Activated CD4-positive, CD25-positive, alpha-beta regulatory T cell treated with anti-CD3 and anti-CD28 coated beads, Interleukin-2, amount 50 U/mL, for 72 hours (primary cell): Measurements from ENCODE around the gene BLCAP.
"Not testable (repeated sequence)": the region's sequence is repeated elsewhere in the genome, so short reads cannot be mapped to it uniquely, and the experiment has no call there.

Experiments used
- DNase-seq: peaks from one replicate; pipeline ENCODE4 v3.0.0; 2021

Gene BLCAP

DNA sequence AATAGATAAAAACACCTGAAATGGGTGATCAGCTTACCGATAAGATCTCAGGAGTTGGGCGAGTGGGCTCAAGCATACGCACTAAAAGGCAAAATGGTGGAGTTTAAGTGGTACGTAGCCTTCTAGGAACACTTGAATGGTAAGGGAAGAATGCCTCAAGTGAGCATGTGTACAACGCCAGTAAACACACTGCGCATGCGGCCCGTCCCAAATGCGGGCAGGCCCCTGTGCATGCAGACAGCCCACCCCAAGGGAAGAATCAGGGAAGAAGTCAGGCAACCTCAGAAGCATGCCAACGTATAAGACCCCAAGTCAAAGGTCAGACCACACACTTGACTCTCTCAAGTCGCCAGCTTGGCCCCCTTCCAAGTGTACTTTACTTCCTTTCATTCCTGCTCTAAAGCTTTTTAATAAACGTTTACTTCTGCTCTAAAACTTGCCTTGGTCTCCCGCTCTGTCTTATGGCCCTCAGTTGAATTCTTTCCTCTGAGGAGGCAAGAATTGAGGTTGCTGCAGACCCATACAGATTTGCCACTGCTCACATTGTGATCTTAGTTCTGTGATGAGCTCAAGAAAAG is 27.1 kb upstream of the BLCAP start:
- DNase-seq, result not testable (repeated sequence)

DNA sequence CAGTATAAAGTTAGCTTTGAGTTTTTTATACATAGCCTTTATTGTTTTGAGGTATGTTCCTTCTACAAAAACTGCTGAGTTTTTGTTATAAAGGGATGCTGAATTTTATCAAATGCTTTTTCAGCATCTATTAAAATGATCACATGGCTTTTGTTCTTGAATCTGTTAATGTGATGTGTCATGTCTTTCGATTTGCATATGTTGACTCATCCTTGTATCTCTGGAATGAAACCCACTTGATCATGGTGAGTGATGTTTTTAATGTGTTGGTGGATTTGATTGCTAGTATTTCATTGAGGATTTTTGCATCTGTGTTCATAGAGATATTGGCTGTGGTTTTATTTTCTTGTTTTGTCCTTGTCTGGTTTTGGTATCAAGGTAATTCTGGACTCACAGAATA is 24.7 kb upstream of the BLCAP start:
- no peak for DNase-seq

DNA sequence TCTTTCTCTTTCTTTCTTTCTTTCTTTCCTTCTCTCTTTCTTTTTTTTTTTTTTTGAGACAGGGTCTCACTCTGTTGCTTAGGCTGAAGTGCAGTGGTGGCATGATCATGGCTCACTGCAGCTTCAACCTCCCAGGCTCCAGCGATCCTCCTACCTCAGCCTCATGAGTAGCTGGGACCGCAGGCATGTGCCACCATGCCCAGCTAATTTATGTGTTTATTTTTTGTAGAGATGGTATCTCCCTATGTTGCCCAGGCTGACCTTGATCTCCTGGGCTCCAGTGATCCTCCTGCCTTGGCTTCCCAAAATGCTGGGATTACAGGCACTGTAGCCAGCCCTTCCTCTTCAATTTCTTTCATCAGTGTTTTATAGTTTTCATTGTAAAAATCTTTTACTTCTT is 24.0 kb upstream of the BLCAP start:
- DNase-seq, result not testable (repeated sequence)

DNA sequence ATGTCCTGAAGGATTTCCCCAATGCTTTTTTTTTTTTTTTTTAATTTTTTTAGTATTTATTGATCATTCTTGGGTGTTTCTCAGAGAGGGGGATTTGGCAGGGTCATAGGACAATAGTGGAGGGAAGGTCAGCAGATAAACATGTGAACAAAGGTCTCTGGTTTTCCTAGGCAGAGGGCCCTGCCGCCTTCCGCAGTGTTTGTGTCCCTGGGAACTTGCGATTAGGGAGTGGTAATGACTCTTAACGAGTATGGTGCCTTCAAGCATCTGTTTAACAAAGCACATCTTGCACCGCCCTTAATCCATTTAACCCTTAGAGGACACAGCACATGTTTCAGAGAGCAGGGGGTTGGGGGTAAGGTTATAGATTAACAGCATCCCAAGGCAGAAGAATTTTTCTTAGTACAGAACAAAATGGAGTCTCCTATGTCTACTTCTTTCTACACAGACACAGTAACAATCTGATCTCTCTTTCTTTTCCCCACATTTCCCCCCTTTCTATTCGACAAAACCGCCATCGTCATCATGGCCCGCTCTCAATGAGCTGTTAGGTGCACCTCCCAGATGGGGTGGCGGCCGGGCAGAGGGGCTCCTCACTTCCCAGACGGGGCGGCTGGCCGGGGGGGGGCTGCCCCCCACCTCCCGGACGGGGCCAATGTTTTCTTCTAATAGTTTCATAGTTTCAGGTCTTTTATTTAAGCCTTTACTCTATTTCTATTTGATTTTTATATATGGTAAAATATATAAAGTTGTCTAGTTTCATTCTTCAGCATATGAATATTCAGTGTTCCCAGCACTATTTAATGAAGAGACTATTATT is 22.6 kb upstream of the BLCAP start:
- not testable (repeated sequence) for DNase-seq

DNA sequence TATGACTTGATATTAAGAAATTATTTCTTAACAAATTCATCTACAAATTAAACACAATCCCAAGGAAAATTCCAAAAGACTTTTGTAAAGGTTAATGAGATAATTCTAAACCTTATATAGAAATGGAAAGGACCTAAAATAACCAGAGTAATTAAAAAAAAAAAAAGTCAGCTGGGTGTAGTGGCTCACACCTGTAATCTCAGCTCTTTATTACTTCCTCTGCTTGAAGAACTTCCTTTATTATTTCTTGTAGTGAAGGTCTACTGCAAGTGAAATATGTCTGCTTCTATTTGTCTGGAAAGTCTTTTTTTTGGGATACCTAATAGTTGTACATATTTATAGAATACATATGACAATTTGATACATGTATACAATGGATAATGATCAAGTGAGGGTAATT is 20.2 kb upstream of the BLCAP start:
- DNase-seq, result no peak

DNA sequence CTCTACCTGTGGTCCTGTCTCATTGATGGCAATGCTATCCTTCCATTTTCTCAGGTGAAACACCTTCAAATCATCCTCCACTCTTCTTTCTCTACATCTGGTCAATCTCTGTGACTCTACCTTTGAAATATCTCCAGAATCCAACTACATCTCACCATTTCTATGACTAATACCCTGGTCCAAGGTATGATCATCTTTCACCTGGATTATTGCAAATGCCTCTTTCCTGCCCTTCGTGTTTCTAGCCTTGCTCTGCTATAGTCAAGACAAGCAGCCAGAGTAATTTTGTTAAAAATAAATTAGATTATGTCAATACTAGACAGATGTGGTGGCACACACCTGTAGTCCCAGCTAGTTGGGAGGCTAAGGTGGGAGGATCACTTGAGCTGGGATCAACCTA is 17.8 kb upstream of the BLCAP start:
- no peak for DNase-seq

DNA sequence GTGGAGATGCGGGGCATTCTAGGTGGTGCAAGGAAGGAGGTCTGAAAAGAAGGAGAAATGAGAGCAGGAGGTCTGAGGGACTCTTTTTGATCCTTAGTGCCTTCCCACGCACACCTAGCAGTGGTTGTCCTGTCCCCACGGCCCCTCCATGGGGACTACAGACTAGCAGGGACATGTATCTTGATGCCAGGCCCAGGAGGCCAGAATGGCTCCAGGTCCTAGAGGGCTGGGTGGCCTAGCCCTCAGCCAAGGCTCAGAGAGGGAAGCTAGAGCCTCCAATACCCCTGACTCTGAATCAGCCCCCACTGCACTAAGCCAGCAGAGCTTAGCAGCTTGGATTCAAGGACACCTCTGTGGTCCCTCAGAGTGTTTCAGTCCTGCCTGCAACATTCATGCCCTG is 16.7 kb upstream of the BLCAP start:
- DNase-seq, result no peak

DNA sequence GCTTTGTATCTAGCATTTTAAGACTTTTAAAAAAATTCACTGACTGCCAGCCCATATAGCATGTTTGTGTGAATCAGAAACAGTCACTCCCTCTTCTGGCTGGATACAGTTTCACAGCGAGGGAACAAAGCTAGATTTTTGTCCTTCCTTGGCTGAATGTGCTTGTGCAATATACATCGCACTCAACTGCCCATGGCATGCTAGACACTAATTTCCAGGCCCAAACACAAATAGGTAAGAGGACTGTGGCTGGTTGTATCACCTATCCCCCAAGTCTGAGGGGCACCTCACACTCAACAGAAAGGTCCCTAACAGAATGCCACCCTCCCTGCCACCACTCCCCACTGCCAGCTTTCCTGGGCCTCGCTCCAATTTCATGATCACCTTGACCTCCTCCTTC is 16.2 kb upstream of the BLCAP start:
- no peak for DNase-seq

DNA sequence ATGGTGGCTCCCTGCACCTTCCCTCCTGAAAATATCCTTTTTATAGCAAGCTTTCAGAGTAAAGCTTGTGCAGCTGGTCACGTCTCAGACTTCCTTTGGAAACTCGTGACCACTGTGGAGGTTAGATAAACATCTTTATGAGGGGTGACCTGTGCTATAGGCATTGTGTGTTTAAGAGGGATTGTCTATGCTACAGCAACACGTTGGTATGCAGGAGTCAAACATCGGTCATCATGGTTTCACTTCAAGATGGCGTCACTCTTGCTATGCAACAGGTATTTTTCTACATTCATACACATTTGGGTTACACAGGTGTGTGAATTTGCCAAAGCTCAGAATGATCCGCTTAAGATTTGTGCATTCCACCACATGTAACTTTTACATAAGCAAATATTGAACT is 14.6 kb upstream of the BLCAP start:
- no peak for DNase-seq

DNA sequence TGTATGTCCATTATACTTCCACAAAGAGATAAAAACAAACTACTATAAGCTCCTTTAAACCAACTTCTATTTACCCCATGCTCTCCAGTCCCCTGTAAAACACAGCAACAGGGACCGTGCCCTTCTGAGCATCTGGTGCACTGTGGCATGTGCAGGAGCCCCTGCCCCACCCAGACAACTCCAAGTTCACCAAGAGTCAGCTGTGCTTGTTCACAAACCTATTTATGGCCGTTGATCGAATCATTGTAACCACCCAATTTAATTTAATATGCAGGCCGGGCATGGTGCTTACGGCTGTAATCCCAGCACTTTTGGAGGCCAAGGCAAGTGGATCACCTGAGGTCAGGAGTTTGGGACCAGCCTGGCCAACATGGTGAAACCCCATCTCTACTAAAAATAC is 13.7 kb upstream of the BLCAP start:
- no peak for DNase-seq

DNA sequence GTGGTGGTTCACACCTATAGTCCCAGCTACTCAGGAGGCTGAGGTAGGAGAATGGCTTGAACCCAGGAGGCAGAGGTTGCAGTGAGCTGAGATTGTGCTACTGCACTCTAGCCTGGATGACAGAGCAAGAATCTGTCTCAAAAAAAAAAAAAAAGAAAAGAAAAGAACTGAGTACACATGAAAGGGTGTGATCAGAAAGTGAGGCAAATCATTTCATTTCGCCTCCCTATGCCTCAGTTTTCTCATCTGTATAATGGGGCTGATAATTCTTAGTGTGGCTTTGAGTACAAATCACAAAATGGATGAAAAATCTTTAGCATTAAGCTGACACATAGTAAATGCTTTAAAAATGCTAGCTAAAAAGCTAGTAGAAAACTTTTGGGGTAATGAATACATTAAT is 13.2 kb upstream of the BLCAP start:
- DNase-seq, result not testable (repeated sequence)

DNA sequence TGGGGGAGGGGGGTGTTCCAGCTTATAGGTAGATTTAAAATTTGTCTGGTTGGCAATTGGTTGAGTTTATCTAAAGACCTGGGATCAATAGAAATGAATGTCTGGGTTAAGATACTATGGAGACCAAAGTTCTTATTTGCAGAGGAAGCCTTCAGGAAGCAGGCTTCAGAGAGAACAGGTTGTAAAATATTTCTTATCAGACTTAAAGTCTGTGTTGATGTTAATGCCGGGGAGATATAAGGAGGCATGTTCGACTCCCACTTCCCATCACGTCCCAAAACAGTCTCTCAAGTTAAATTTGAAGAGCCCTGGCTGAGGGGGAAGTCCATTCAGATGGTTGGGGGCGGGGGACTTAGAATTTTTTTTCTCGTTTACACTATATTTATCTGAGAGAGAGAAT is 12.3 kb upstream of the BLCAP start:
- no peak for DNase-seq

DNA sequence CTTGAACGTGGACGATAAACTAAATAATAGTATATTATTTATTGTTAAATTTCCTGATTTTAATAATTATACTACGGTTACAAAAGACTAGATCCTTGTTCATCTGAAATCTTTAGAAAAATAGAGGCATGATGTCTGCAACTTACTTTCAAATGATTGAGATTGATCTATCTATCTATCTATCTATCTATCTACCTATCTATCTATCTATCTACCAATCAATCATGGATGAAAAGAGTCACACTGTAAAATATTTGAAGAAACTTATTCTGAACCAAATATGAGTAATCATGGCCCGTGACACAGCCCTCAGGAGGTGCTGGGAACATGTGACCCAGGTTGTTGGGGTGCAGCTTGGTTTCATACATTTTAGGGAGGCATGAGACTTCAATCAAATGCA is 11.7 kb upstream of the BLCAP start:
- DNase-seq, result no peak

DNA sequence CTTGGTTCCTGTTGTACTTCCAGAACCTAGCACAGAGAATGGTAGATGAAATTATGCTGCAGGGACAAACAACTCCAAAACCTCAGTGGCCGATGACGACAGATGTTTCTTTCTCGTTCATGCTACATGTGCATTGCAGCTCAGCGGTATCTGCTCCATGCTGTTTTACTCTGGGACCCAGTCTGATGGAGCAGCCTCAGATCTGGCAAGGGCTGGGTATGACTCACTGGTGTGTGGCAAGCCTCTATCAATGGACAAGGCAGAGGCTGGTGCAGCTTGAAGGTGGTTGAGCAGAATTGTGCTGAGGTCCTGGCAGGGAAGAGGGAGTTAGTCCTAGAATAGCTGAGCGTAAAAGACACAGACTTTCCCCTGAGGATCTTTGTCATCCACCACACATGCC is 10.3 kb upstream of the BLCAP start:
- DNase-seq, result no peak

DNA sequence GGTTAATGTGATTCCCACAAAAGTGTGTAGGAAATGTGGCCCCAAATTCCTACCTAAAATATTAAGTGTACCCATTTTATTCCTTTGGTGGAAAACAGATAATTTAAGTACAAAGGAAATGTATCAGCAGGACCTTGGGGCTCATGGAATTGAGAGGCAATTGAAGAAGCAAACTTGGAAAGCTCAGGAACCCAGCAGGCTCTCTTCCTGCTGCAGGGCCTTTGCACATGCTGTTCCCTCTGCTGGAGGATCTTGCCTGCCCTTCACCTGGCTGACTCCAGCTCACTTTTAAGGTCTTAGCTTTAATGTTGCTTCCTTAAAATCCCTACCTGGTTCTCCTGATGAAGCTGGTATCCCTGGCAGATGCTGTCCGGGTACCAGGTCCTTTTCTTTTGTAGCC is 9.8 kb upstream of the BLCAP start:
- no peak for DNase-seq

DNA sequence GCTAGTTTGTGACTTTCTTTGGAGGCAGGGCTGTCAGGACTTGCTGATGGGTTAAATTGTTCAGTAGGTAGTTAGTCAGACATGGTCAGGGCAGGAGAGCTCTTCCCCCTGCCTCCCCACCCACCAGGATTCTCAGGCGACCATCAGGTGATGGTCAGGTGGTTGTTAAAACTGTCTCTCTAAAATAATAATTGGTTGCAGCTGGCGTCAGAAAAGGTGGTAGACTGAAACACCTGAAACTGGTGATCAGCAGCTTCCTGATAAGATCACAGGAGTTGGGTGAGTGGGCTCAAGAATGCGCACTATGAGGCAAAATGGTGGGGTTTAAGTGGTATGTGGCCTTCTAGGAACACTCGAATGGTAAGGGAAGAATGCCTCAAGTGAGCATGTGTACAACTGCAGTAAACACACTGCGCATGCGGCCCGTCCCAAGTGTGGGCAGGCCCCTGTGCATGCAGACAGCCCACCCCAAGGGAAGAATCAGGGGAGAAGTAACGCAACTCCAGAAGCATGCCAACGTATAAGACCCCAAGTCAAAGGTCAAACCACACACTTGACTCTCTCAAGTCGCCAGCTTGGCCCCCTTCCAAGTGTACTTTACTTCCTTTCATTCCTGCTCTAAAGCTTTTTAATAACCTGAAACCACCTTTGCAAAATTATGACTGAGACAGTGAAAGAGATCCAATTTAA is 7.9 kb upstream of the BLCAP start:
- DNase-seq, result no peak

DNA sequence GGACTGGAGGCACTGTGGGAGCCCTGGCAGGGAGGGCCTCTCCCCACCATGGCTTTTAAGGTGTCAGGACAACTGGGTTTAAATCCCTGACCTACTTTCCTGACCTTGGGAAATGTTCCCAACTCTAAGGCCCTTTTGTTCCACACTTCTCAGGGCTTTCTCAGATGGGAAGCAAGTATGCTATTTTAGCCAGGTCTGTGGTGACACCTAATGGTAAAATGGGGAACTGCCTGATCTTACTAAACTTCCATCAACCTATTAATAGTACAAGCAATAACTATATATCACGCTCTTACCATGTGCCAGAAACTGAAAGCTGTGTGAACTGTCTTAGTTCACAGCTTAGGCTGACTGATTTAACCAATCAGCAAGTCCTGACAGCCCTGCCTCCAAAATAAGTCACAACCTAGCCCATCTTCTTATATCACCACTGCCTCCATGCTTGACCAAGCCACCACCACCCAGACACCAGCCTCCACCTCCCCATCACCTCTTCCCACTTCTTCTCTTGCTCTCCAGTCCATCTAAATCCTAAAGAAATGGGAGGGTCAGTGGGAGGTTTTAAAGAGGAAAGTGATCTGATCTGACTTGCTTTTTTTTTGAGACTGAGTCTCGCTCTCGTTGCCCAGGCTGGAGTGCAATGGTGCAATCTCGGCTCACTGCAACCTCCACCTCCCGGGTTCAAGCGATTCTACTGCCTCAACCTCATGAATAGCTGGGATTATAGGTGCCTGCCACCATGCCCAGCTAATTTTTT is 6.9 kb upstream of the BLCAP start:
- no peak for DNase-seq

DNA sequence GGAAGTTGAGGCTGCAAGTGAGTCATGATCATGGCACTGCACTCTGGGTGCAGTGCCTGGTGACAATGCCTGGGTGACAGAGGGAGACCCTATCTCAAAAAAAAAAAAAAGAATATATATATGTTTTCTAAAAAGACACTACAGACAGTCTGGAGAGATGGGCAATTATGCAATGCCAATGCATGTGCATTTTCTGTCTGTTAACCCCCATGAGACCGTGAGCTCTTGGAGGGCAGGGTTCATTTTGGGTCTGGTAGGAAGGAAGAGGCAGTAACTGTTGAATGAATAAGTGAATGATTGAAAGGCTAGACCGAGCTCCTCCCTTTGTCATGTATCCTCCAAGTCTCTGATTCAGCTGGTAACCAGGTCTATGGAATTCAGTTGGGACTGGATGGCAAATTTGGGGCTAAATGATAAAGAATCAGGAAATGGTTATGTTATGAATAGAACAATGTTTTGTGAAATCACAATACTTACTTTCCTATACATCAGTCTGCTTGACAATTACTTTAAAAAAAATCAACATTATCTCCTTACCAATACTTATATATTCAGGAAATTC is 5.6 kb upstream of the BLCAP start:
- DNase-seq, result no peak

DNA sequence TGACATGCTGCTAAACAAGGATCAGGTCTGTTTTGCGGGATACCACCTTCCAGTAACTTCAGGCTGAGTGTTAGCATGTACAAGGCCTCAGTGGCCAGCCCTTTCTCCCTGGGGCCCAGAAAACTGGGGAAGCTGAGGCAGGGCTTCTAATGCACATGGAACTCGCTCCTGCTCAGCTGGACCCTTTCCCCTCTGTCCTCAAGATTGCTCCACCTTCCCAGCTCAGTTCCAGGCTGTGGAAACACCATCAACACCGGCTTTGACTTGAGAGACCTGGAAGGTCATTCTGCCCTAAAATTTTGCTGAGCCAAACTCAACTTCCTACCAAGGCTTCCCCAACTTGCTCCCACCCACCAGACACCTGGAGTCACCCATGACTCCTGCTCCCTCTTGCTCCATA is 4.2 kb upstream of the BLCAP start:
- no peak for DNase-seq

DNA sequence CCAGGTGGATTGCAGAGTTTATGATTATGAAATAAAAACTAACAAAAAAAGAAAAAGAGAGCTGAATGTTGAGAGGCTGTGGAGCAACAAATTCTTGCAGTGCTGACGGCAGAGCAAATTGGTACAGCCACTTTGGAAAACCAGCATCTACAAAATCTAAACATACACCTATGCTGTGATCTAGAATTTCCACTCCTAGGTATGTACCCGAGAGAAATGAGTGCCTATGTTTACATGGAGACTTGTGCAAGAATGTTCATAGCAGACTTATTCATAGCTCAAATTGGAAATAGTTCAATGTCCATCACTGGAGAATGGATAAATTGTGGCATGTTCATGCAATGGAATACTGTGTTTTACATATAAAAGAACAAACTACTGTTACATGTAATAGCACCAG is 3.0 kb upstream of the BLCAP start:
- no peak for DNase-seq

DNA sequence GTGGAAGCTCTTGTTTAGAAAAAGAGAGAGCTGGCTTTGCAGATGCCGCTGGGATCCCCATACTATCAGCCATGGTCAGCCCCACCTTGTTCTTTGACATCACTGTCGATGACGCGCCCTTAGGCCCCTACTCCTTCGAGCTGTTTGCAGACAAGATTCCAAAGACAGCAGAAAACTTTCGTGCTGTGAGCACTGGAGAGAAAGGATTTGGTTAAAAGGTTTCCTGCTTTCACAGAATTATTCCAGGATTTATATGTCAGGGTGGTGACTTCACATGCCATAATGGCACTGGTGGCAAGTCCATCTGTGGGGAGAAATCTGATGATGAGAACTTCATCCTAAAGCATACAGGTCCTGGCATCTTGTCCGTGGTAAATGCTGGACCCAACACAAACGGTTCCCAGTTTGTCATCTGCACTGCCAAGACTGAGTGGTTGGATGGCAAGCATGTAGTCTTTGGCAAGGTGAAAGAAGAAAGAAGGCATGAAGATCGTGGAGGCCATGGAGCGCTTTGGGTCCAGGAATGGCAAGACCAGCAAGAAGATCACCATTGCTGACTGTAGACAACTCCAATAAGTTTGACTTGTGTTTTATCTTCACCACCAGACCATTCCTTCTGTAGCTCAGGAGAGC is 2.4 kb upstream of the BLCAP start:
- no peak for DNase-seq

DNA sequence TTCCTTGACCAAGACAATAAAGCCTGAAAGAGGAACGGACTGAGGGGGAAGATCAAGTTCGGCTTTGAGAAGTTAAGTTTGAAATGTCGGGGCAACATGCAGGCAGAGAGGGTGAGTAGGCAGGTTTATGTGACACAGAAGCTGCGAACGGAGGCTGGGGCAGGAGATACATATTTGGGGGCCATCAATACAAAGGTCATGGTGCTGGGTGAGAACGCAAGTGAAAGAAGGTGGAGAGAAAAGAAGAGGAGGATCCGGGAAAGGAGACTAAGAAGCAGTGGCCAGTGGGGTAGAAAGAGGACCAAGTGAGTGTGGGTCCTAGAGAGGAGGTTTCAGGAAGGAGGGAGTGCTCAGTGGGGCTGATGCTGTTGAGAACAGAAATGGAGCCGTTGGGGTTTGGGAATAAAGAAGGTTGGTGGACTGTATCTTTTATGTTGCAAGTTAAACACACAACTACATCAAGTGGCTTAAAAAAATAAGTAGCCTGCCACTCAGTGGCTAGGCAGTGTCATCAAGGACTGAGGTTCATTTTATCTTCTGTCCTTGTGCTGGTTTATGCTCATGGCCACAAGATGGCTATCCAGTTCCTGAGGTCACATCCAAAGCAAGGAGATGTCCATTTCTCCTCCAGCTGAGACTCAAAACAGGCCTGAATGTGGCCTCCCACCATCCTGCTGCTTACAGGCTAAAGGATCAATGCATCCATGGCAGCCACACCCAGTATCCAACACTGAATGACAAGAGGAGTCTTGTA is 1.7 kb upstream of the BLCAP start:
- DNase-seq, result no peak
